SK-N-MC (cell line): ENCODE measurements around the gene PKNOX2.

Experiments used
- DNase-seq: peaks from one replicate; pipeline ENCODE4 v3.0.0-alpha.2; 2011; ENCODE audit warnings: low read depth, low spot score
- H3K27ac ChIP-seq: fragments of 200-600 bp; sonication (generic); 2 replicates; pipeline ENCODE4 v1.5.1; 2016; ENCODE audit warnings: mixed run types
- H3K36me3 ChIP-seq: fragments of 200-600 bp; sonication (generic); 2 replicates; pipeline ENCODE4 v1.6.1; 2017; ENCODE audit warnings: antibody characterized with exemption, low read length, mixed read lengths; ENCODE audit not compliant: insufficient read depth
- H3K4me3 ChIP-seq: fragments of 200-600 bp; sonication (generic); 2 replicates; pipeline ENCODE4 v1.5.1; 2016
- H3K9ac ChIP-seq: fragments of 200-600 bp; sonication (generic); 2 replicates; pipeline ENCODE4 v1.8.0; 2017; ENCODE audit warnings: mixed run types, mixed read lengths; ENCODE audit not compliant: insufficient read length
- H3K9me3 ChIP-seq: fragments of 200-600 bp; sonication (generic); 2 replicates; pipeline ENCODE4 v1.6.1; 2017; ENCODE audit warnings: low read depth, mild to moderate bottlenecking, antibody characterized with exemption, low read length, moderate library complexity, mixed read lengths
- EZH2 ChIP-seq: fragments of 200-600 bp; sonication (generic); IDR thresholded peaks from one replicate; pipeline ENCODE4 v1.6.1; 2017; ENCODE audit warnings: antibody characterized with exemption
- FOXP2 ChIP-seq: optimal IDR thresholded peaks from 2 replicates; pipeline ENCODE3; 2011; ENCODE audit warnings: mild to moderate bottlenecking, moderate library complexity; ENCODE audit not compliant: insufficient read depth; ENCODE audit errors: extremely low read length, control extremely low read depth
- POLR2AphosphoS5 ChIP-seq: IDR thresholded peaks from 2 replicates; pipeline ENCODE4 v1.6.1; 2012; ENCODE audit warnings: mild to moderate bottlenecking, low read depth, low read length, borderline replicate concordance

PKNOX2 gene

DNA sequence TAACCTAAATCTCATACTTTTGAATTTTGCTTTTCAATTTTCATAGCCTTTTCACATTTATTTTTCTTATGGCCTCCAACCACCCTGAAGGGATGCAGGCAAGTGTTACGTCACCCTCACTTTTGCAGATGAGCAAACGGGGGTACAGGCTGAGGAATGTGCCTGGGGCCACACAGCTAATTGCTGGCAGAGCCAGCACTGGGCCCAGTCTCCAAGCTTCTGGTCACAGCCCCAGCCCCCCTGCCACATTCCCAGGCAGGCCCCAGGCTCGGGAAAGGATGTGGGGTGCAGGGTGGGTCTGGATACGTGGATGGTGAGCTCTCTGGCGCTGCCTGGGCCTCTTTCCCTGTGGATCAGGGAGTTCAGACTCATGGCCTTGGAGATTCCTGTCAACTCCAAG, 138.6 kb downstream of the PKNOX2 start:
- TF ChIP-seq FOXP2: no peak
- no peak for TF ChIP-seq EZH2
- TF ChIP-seq POLR2AphosphoS5: no peak
- no peak overlapping the region for H3K4me3 ChIP-seq
- no peak overlapping the region for H3K9ac ChIP-seq
- H3K9me3 ChIP-seq: no peaks in the 10 kb centered on the region
- H3K27ac ChIP-seq: no peak overlapping the region
- no peak for DNase-seq
- no peaks in the 10 kb centered on the region for H3K36me3 ChIP-seq

DNA sequence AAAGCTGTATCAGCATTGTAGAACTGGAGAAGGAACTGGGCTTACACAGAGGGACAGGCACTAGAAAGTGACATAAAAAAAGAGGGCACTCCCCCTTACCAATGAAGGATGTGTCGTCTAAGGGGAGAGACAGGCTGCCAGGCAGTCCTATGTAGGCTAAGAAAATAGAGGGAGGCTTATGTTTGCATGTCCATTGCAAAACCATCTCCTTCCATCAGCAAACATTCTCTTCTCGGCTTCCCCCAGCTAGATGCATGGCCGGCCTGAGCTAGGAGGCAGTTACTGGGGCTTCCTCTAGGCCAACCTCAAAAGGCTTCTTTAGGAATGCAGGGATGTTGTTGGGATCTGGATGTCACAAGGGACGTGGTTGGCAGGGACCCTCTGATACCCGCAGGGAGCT, 139.1 kb downstream of the PKNOX2 start:
- no peaks in the 10 kb centered on the region for H3K36me3 ChIP-seq
- H3K27ac ChIP-seq: no peak overlapping the region
- TF ChIP-seq EZH2: no peak
- TF ChIP-seq POLR2AphosphoS5: no peak
- no peak overlapping the region for H3K9ac ChIP-seq
- no peak overlapping the region for H3K4me3 ChIP-seq
- no peak for DNase-seq
- no peaks in the 10 kb centered on the region for H3K9me3 ChIP-seq

DNA sequence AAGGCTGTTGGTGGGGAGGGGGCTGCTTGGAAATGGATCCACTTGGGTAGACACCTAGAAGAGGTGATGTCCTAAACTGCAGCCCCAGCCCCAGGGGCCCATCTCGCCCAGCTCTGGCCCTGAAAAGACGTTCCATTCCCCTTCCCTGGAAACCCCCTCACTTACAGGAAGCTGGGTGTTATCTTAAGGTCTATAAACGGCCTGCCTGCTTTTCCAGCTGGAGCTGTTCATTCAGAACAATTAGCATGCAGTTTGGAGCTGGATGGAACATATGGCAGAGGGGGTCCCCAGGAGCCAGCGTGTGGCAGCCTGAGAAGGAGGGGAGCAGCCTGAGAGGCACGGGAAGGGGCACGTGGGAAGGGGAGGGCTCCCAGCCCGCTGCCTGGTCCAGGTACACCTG, 139.6 kb downstream of the PKNOX2 start:
- H3K9me3 ChIP-seq: no peaks in the 10 kb centered on the region
- DNase-seq: no peak
- TF ChIP-seq FOXP2 (no peak), POLR2AphosphoS5 (no peak), EZH2 (no peak)
- no peak overlapping the region for H3K9ac ChIP-seq
- no peak overlapping the region for H3K4me3 ChIP-seq
- no peak overlapping the region for H3K27ac ChIP-seq
- H3K36me3 ChIP-seq: no peaks in the 10 kb centered on the region

DNA sequence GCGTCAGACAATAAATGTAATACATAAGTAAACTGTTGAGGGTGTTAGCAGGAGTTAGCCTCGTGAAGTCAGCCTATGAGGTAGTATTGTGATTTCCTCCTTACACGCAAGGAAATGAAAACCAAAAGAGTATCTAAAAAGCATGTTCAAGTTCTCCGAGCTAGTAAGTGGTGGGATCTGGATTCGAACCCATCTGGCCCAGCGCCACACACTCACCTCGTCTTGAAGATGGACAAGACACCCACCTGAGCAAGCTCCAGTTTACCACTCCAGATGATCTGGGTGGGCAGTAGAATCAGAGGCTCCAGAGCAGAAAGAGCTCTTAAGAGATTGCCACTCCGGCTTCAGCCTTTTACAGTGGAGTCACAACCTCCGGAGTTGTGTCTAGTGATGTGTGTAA, 140.3 kb downstream of the PKNOX2 start:
- H3K4me3 ChIP-seq: no peak overlapping the region
- no peak overlapping the region for H3K9ac ChIP-seq
- no peaks in the 10 kb centered on the region for H3K9me3 ChIP-seq
- TF ChIP-seq EZH2 (no peak), FOXP2 (no peak), POLR2AphosphoS5 (no peak)
- H3K27ac ChIP-seq: no peak overlapping the region
- no peak for DNase-seq
- H3K36me3 ChIP-seq: no peaks in the 10 kb centered on the region

DNA sequence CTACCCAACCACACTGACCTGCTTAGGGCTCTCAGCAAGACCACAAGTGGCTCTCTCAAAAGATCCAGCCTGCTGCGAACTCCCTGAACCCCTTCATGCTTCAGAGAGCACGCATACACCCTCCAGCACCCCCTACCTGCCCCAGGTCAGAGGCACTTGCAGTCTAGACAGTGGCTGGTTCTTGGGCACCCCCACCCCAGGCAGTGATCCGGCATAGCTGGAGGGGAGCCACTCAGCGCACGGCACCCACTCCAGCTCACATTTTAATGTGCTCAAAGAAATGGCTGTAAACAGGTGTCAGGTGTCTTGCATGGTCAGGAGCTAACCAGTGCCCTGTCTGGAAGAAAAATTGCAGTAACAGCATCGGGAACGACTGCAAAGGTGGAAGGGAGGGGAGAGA, 140.8 kb downstream of the PKNOX2 start:
- Histone ChIP-seq H3K4me3 (no peak overlapping the region), H3K9ac (no peak overlapping the region), H3K9me3 (no peaks in the 10 kb centered on the region), H3K36me3 (no peaks in the 10 kb centered on the region), H3K27ac (no peak overlapping the region)
- DNase-seq: no peak
- no peak for TF ChIP-seq POLR2AphosphoS5
- no peak for TF ChIP-seq EZH2
- TF ChIP-seq FOXP2: no peak

DNA sequence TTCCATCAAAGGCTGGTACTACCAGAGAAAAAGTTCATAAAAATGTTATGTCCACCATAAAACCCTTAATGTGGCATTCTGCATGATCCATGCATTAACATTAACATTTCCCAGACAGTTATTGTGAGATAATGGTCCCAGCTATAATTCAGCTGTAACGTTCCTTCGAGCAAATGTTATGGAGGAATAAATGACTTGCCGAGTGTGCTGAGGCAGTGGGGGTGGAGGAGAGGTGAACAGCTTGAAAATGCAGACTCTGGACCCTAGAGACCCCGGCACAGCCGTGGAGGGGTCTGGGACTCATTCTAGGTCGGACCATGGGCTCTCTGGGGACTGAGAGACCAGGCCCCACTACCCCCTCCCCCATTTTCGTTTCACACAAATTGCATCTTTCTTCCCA, 141.9 kb downstream of the PKNOX2 start:
- H3K9ac ChIP-seq: no peak overlapping the region
- no peak overlapping the region for H3K27ac ChIP-seq
- DNase-seq: no peak
- H3K4me3 ChIP-seq: no peak overlapping the region
- H3K9me3 ChIP-seq: no peaks in the 10 kb centered on the region
- no peak for TF ChIP-seq FOXP2
- no peak for TF ChIP-seq EZH2
- no peak for TF ChIP-seq POLR2AphosphoS5
- no peaks in the 10 kb centered on the region for H3K36me3 ChIP-seq

DNA sequence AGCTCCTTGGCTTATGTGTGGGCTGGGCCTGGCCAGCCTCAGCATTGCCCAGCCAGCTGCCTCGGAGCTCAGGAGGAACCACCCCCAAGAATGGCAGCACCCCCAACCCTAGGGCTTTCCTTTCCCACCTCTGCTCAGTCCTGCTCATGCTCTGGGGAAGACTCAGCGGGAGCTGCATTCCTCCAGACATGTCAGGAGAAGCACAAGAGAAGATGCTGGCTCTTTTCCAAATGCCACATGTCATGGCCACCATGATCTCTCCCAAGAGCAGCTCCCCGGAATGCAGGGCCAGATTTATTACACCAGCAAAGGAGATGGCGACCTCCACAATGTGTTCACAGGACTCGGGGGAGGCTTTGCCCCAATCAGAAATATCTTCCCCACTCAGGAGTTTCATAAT, 143.7 kb downstream of the PKNOX2 start:
- DNase-seq: no peak
- H3K9me3 ChIP-seq: no peaks in the 10 kb centered on the region
- no peak overlapping the region for H3K27ac ChIP-seq

DNA sequence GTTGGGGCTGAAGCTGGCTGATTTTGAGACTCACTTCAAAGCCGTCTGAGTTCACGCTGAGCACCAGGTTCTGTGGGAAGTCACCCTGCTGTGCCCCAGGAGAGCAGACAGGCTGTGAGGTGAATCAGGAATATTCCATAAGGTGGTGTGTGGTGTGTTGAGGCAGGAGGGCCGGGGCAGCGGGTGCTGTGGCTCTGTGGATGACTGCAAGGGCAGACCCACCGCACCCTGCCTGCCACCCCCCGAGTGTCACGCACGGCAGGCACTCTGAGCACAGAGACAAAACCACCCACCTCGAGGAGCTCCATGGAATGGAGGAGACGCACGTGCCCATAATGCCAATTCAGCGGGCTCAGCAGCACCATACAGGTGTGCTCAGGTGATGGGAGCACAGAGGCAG, 147.8 kb downstream of the PKNOX2 start:
- Histone ChIP-seq H3K9ac (no peak overlapping the region), H3K4me3 (no peak overlapping the region), H3K9me3 (no peaks in the 10 kb centered on the region), H3K27ac (no peak overlapping the region), H3K36me3 (no peaks in the 10 kb centered on the region)
- no peak for DNase-seq
- TF ChIP-seq EZH2 (no peak), POLR2AphosphoS5 (no peak), FOXP2 (no peak)

More for the DNA sequence above, 143.7 kb downstream of the PKNOX2 start:
- H3K4me3 ChIP-seq: no peak overlapping the region
- no peak for TF ChIP-seq FOXP2
- no peak for TF ChIP-seq EZH2
- no peak for TF ChIP-seq POLR2AphosphoS5
- H3K9ac ChIP-seq: no peak overlapping the region
- H3K36me3 ChIP-seq: no peaks in the 10 kb centered on the region

DNA sequence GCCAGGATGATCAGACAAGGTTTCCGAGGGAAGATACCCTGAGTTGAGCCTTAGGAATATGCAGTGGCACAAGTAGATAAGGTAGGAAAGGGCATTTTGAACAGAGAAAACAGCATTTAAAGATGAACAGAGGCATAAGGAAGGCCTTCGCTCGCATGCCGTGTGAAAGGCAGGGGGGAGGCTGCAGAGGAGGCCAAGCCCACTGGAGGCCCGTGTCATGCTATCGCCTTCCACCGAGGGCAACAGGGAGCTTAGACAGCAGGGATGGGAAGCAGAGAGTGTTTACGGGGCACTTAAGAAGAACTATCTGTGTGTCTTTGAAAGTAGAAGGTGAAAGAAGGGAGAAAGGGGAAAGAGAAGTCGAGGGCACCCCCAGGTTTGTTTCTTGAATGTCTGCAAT, 148.3 kb downstream of the PKNOX2 start:
- no peak for TF ChIP-seq EZH2
- no peak for TF ChIP-seq POLR2AphosphoS5
- TF ChIP-seq FOXP2: no peak
- Histone ChIP-seq H3K9ac (no peak overlapping the region), H3K27ac (no peak overlapping the region), H3K9me3 (no peaks in the 10 kb centered on the region), H3K4me3 (no peak overlapping the region), H3K36me3 (no peaks in the 10 kb centered on the region)
- no peak for DNase-seq
